GM12874 (cell line): ENCODE measurements around the gene RUNX3.

Experiments
- TF ChIP-seq, protein P1 (sequence below): IDR thresholded peaks from 2 replicates; pipeline ENCODE4 v1.5.1; 2011; ENCODE audit warnings: low read depth, mild to moderate bottlenecking, control low read depth, low read length, moderate library complexity; ENCODE audit not compliant: insufficient read depth

Gene RUNX3

DNA sequence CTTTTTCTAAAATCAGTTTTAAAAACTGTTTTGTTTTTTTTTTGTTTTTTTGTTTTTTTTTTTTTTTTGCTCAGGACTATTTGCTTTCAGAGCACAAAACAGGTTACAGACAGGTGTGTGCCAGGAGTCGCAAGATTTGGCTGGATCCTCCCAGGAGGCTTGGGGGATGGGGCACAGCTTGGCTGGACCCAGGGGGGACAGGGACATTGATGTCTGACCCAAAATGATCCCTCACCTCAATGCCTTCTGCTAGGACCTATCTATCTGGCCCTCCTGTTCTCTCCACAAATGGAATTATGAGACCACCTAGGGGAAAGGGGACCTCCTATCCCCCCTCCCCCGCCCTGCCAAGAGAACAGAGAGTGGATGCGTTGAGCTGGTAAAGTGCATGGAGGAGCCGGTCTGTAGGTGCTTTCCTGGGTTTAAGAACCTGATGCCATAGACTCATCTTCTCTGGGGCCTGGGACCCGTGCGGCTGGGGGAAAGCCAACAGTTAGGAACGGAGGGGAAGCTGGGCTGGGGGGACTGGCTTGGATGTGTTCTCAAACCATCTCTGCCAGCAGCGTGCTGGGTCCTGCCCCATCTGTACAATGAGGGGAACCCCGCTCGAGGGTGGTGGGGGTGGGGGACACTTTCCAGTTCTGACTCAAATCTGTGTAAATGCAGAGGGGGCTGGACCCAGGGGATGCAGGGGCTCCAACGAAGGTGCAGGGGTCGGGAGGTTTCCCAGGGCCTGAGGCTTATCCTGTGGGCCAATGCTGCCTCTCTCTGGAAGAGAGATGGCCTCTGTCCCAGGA, 28.9 kb downstream of the RUNX3 start:
- TF ChIP-seq, protein P1, sequence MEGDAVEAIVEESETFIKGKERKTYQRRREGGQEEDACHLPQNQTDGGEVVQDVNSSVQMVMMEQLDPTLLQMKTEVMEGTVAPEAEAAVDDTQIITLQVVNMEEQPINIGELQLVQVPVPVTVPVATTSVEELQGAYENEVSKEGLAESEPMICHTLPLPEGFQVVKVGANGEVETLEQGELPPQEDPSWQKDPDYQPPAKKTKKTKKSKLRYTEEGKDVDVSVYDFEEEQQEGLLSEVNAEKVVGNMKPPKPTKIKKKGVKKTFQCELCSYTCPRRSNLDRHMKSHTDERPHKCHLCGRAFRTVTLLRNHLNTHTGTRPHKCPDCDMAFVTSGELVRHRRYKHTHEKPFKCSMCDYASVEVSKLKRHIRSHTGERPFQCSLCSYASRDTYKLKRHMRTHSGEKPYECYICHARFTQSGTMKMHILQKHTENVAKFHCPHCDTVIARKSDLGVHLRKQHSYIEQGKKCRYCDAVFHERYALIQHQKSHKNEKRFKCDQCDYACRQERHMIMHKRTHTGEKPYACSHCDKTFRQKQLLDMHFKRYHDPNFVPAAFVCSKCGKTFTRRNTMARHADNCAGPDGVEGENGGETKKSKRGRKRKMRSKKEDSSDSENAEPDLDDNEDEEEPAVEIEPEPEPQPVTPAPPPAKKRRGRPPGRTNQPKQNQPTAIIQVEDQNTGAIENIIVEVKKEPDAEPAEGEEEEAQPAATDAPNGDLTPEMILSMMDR: no peak

DNA sequence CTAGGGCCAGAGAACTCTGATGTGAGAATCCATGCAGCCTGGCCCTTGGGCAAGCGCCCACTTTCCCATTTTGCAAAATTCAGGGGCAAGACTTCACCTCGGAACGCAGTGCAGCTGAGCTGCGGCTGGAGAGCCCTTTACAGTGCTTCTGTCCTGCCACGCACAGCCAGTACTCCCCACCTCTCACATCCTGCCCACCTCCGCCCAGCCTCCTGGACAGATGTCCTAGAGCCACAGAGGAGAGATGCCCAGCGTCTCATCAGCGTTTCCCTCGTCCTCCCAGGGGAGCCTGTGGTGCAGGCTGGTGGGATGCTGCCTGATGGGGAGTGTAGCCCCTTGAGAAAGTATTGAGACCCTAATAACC, 29.6 kb downstream of the RUNX3 start:
- TF ChIP-seq, protein P1: no peak

DNA sequence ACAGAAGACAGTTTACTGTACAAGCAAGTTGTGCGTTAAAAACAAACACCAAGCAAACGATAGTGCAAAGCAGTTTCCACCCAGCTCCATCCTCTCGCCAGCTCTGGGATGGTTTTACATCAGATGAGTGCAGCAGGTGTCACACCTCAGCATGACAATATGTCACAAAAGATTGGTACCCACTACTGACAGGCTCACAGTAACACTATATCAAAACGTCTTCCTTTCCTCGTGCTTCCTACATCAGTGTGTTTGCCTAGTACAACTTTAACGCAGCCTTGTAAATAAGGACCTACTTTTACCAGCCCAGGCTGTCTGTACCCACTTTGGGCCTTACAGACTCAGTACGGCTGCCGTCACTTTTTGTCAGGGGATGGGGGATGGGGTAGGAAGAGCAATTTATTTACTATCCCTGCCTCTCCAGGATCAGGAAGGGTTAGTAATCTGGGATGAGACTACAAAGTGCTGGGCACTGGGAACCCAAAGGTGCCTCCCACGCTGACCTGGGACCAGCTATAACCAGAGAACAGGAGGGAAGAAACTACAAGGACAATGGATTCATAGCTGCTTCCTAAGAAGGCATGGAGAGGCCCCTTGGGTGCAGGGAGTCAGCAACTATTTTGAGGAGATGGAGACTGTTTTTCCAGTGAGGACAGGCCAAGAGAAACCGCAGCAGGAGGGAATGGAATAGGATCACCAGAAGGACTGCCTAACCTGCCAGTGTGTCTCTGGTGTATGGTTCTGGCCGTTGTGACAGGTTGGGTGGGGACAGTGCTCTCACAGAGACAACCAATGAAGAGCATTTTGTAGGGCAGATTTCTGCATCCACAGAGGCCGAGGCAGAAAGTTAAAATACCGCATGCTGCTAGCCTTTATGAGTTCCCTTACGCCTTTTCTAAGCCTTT, 30.2 kb downstream of the RUNX3 start:
- TF ChIP-seq, protein P1: no peak

DNA sequence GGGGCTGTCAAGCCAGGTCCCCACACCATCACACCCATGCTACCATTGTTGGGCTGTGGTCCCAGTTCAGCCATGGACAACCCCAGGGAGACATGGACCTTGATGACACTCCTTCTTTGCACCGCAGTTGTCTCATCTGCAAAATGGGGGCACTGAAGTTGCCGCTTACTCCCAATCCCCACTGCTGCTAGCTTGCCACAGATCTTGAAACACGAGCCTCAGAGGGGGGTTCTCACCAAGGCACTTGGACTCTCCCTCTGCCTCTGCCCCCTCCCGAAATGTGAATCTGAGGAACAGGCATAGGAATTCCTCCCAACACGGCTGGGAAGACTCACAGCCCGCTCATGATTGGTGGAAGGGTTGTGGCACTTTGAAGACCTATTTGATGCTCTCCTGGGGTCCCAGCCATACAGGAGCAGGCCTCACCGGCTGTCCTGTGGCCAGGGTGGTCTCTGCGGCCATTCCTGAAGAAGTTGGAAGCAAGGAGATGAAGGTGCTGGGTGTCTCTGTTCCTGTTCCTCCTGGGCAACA, 31.1 kb downstream of the RUNX3 start:
- TF ChIP-seq, protein P1: no peak

DNA sequence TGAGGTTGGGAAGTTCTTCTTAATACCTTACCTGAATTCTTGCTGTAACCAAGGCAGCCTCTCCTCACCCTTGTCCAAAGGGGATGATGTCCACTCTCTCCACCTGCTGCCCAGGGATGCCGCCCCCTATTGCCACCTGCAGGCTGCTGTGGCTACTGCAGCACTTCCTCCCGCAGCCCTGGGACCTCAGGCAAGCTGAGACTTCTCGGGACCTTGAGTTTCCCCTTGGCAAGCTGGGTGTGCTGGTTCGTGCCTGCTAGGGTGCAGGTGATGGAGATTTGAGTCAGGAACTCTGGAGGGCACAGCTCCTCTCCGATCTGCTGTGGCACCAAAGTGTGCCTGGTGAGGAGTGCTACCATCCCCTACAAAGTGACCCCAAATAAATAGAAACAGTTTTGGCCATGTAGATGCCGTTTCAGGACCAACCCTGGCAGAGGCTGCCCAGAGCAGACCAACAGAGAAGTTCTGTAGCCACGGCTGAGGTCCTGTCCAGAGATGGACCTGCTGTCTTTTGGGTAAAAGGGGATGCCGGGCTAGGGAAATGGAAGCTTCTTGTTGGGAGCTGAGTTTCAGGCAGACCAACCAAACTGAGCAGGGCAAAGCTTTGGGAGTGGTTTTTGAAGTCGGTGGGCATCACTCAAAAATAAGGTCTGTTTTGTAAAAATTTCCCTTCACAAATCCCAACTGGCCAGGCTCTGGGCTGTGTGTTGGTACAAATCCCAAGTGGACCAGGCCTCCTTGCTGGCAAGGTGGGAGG, 31.7 kb downstream of the RUNX3 start:
- TF ChIP-seq, protein P1: peak; percentile 95

DNA sequence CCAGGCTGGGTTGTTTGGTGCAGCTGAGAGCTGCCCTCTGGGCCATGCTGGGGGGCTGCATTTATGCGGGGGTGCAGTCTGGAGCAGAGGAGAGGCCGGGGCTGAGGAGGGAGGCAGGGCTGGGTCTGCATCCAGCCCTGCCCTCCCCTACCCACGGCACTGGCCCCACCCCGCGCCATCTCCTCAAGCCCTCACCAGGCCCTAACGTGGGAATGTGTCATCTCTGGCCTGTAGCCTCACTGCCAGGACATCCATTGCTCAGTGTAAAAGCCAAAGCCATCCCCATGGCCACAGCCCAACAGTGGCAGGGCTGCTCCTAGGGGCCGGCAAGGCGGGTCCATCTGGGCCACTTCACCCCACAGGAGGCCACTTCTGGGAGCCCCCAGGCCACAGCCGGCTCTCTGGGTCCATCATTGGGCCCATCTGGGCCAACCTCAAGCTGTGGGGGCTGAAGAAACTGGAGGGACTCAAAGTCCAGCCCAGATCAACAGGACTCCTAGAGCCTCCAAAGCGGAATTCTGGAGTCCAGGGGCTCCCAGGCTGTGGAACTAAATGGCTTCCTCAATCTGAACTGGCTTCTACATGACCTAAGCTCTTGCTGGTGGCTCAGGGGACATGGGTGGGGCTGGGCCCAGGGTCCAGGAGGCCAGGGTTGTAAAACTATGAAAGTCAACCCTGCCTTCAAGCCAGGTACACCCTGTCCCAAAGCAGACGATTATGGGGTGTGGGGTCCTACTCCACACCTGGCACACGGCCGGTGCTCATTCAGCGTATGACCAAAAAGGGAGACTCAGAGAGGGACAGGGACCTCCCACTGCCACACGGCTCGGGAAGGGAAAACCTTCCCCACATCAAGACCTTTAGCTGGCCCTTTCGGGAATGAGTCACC, 32.6 kb downstream of the RUNX3 start:
- TF ChIP-seq, protein P1: no peak
